D721Med (cell line): ENCODE measurements around the gene GCN1.

Experiments
- DNase-seq: peaks from one replicate; pipeline ENCODE4 v3.0.0; 2011; ENCODE audit warnings: low spot score; ENCODE audit not compliant: insufficient read length
- FAIRE-seq: peaks from 2 replicates; lab custom pipeline; 2011; peaks lifted over from hg19 to GRCh38; lab: Jason Lieb, UNC
- TF ChIP-seq, protein P1 (sequence below): IDR thresholded peaks from 2 replicates; pipeline ENCODE4 v1.5.1; 2012; ENCODE audit warnings: mild to moderate bottlenecking, control low read depth; ENCODE audit not compliant: insufficient read depth; ENCODE audit errors: missing control alignments

The GCN1 gene

DNA sequence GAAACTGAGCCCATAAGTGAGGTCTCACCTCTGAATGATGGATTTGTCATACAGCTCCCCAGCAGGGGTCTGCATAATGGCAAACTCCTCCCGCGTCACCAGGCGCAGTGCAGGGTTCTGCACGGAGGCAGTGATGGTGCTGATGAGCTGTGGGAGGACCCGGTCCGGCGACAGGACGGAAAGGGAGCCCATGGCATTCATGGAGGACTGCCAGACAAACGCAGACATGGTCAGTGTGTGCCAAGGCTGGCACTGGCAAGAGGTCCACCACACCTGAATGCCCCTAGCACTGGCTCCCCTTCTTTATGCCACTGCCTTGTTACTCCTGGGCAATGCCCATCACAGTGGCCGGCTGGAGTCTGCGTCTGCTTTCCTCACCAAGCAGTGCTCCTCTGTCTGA, 32.7 kb downstream of the GCN1 start:
- no peak for FAIRE-seq
- no peak for DNase-seq
- TF ChIP-seq, protein P1, sequence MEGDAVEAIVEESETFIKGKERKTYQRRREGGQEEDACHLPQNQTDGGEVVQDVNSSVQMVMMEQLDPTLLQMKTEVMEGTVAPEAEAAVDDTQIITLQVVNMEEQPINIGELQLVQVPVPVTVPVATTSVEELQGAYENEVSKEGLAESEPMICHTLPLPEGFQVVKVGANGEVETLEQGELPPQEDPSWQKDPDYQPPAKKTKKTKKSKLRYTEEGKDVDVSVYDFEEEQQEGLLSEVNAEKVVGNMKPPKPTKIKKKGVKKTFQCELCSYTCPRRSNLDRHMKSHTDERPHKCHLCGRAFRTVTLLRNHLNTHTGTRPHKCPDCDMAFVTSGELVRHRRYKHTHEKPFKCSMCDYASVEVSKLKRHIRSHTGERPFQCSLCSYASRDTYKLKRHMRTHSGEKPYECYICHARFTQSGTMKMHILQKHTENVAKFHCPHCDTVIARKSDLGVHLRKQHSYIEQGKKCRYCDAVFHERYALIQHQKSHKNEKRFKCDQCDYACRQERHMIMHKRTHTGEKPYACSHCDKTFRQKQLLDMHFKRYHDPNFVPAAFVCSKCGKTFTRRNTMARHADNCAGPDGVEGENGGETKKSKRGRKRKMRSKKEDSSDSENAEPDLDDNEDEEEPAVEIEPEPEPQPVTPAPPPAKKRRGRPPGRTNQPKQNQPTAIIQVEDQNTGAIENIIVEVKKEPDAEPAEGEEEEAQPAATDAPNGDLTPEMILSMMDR = no peak

DNA sequence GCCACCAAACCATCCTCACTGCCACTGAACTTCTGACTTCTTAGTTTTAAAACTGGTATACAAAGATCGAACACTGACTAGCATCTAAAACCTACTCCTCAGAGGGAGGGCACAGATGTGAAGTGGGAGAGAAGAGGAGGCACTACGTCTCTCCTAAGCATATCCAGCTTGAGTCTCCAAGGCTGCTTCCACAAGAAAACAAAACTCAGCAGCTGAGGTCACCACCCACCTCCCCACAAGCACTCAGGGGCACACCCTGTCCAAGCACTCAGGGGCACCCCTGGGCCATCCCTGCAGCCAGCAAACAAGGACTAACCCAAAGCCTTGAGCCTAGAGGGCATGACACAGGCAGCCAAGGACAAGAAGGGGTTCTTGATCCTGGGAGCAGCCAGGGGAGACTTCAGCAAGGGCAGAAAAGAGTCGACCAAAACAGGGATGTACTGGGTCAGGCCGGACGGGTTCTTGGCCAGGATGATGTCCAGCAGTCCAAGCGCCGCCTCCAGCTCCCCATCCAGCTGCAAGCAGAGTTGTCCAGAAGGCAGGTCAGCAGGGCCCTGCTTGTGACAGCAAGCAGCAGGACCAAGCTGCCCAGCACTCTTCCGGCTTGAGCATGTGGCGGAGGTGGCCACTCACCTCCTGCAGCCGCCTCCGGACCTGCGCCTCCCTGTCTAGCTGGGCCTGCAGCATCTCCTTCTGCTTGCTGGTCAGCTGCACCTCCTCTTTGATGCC, 34.8 kb downstream of the GCN1 start:
- no peak for FAIRE-seq
- TF ChIP-seq, protein P1 = no peak

DNA sequence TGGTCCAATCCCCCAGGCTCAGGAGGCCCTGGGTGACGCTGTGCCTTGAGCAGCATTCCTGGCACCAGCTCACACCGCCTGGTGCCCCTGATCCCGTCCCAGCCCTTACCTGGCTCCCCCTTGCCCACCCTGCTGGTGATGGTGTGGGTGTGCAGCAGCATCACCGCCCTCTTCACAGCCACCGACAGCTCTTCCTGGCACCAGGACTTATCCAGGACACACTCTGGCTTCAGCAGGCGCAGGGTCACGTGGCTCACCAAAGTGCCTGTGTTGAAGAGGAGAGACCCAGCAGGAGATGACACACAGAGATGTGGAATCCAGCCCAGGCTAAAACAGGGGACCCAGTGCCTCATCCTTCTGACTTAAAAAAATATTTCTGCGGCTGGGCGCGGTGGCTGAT, 36.2 kb downstream of the GCN1 start:
- DNase-seq (no peak), FAIRE-seq (no peak)
- TF ChIP-seq, protein P1 = no peak

More for the DNA sequence above, 34.8 kb downstream of the GCN1 start:
- no peak for DNase-seq

DNA sequence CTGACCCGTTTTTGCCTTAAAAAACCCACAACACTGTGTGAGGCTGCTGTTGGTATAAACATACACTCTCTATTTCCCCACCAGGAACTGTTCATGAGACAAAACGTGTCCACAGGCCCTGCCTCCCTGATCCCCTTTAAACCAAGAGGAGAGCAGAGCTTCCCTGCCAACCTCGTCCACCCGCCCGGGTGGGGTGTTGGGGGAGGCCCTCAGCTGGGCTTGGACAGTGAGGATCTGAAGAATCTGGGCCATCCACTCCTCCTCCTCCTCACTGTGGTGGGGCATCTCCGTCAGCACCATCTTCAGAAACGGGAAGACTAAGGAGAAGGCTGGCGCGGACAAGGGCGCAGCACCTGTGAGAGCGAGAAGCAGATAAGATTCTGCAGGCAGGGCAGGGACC, 36.8 kb downstream of the GCN1 start:
- DNase-seq (no peak), FAIRE-seq (no peak)
- TF ChIP-seq, protein P1 = no peak

DNA sequence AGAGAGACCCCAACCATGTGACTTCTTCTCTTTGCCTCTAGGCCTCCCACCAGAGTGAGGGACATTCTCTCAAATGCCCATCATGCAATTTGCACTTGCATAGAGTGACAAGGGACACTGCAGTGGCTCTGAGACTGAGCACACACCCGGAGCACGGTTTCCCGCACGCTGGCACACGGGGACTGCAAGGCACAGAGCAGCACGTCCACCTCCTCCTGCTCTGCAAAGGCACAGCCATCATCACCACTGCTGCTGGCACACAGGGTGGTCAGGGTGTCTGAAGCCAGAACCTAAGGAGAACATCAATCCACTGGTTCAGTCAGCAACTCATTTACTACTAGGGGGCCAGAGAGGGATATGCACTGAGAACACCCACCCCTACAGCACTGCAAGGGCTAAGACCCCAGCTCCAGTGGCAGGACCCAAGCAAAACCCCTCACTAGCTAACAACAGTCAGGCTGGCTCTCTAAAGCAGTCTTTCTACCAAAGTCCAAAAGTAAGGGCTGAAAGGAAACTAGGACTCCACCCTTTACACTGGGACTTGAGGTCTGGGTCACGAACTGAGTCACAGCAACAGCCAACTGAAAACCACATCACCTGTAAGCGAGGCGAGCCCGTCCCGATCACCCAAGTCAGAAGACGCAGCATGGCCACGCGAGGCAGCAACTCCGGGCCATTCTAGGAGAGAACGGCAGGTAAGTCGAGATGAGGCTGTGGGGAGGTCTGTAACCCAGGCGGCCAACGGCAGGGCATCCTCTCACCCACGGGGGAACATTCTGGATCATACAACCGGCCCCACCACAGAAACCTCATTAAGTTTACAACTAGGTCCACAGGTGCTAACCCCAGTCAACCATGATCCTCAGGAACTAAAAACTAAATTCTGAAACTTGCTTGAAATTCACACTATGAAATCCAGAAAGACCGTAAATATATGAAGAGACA, 37.9 kb downstream of the GCN1 start:
- FAIRE-seq (no peak), DNase-seq (no peak)
- TF ChIP-seq, protein P1 = no peak

DNA sequence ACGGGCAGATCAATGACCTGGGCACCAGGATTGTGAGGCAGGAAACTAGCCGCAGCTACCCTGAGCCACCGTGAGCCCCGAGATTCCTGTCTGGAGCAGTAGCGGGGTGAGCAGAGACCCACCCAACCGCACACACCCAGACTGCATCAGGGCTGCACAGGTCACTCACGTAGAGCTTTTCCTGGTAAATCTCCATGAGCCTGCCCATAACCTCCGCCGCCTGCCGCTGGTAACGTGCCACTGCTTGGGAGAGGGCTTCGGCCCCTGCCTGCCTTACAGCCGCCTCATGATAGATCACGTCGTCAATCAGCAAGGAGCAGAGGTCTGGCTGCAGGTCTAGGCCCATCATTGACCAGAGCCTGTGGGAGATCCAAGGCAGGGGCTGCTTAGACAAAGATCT, 39.4 kb downstream of the GCN1 start:
- FAIRE-seq (no peak), DNase-seq (no peak)
- TF ChIP-seq, protein P1 = no peak
